ENCODE data around the gene SYCE1L.

SYCE1L gene

GRCh38 chr16:77211880-77212740, 12.9 kb downstream of the SYCE1L start:
- Histone ChIP-seq H3K79me2 (no peaks in the 10 kb centered on the region), H3K36me3 (ENCODE audit: control insufficient read depth, insufficient read depth, low read length) (no peaks in the 10 kb centered on the region), H2AFZ (peak overlapping the region; percentile 100), H3K9ac (peak overlapping the region; percentile 74), H3K4me2 (ENCODE audit: low read length) (peak overlapping the region; percentile 95), H3K27me3 (ENCODE audit: control insufficient read depth, insufficient read depth, low read length) (no peaks in the 10 kb centered on the region), H3K27ac (peak overlapping the region; percentile 82), H3K4me1 (no peaks in the 10 kb centered on the region), H3K4me3 (ENCODE audit: low read depth, low read length) (peak overlapping the region; percentile 61), H3K9me3 (ENCODE audit: control insufficient read depth, low read length) (no peaks in the 10 kb centered on the region)
- TF ChIP-seq CTCF (IDR thresholded peaks at IDR 0.05): peak; percentile 12

DNA sequence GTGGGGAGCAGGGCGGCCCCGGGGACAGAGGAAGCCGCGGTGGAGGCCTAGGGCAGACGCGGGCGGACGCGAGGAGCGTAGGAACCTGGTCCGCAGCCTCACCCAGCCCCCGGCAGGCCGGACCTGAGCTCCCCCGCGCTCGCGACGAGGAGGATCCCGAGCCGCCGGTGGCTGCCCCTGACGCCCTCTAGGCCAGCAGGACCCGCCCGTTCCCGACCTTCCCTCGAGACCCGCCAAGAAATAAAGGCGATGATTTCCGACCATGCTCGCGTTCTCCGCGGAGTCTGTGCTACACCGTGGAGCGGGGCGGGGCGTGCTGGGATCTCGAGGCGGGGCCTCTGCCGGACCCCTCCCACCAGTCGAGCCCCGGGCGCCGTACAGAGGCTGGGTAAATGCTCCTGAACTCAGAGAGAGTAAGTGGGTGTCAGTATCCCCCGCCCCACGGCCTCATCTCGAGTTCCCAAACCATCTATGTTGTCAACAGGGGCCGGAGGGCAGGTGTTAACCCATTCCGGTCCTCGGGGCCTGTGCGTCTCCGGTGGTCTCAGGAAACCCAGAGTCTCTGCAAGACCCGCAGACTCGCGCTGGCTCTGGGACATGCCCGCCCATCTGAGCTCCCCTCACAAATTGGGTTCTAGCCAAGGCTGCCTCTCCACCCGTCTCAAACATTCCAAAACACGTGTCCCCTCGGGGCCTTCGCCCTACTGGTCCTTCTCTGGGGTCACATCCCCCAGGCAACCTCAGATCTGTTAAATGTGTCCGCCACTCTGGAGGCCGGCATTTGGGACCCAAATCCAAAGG, 13.7 kb downstream of the SYCE1L start:
- H3K4me2 ChIP-seq (ENCODE audit: low read length): peak overlapping the region; percentile 95
- H3K27me3 ChIP-seq (ENCODE audit: control insufficient read depth, insufficient read depth, low read length): no peaks in the 10 kb centered on the region
- H2AFZ ChIP-seq: peak overlapping the region; percentile 100
- H3K9me3 ChIP-seq (ENCODE audit: control insufficient read depth, low read length): no peaks in the 10 kb centered on the region
- H3K9ac ChIP-seq: peak overlapping the region; percentile 74
- peak overlapping the region; percentile 61 for H3K4me3 ChIP-seq (ENCODE audit: low read depth, low read length)
- no peaks in the 10 kb centered on the region for H3K36me3 ChIP-seq (ENCODE audit: control insufficient read depth, insufficient read depth, low read length)
- H3K27ac ChIP-seq: peak overlapping the region; percentile 82
- H3K4me1 ChIP-seq: no peaks in the 10 kb centered on the region
- no peaks in the 10 kb centered on the region for H3K79me2 ChIP-seq
- no peak for TF ChIP-seq CTCF (IDR thresholded peaks at IDR 0.05)

- Histone ChIP-seq H2AFZ (no peak overlapping the region), H3K27me3 (ENCODE audit: control insufficient read depth, insufficient read depth, low read length) (no peaks in the 10 kb centered on the region), H3K9me3 (ENCODE audit: control insufficient read depth, low read length) (no peaks in the 10 kb centered on the region), H3K4me3 (ENCODE audit: low read depth, low read length) (no peak overlapping the region), H3K4me1 (no peaks in the 10 kb centered on the region), H3K27ac (no peak overlapping the region), H3K36me3 (ENCODE audit: control insufficient read depth, insufficient read depth, low read length) (no peaks in the 10 kb centered on the region), H3K9ac (no peak overlapping the region), H3K79me2 (no peaks in the 10 kb centered on the region), H3K4me2 (ENCODE audit: low read length) (no peak overlapping the region)
- no peak for TF ChIP-seq CTCF (IDR thresholded peaks at IDR 0.05)
Observed at GRCh38 chr16:77213542-77214106, 14.4 kb downstream of the SYCE1L start.

- H3K9me3 ChIP-seq (ENCODE audit: control insufficient read depth, low read length): no peaks in the 10 kb centered on the region
- no peaks in the 10 kb centered on the region for H3K4me1 ChIP-seq
- H3K27me3 ChIP-seq (ENCODE audit: control insufficient read depth, insufficient read depth, low read length): no peaks in the 10 kb centered on the region
- H3K9ac ChIP-seq: no peak overlapping the region
- no peak overlapping the region for H3K4me2 ChIP-seq (ENCODE audit: low read length)
- no peaks in the 10 kb centered on the region for H3K36me3 ChIP-seq (ENCODE audit: control insufficient read depth, insufficient read depth, low read length)
- TF ChIP-seq CTCF (IDR thresholded peaks at IDR 0.05): no peak
- no peak overlapping the region for H2AFZ ChIP-seq
- no peak overlapping the region for H3K4me3 ChIP-seq (ENCODE audit: low read depth, low read length)
- no peaks in the 10 kb centered on the region for H3K79me2 ChIP-seq
- H3K27ac ChIP-seq: no peak overlapping the region
Observed at GRCh38 chr16:77214411-77215138, 15.4 kb downstream of the SYCE1L start.

All from parathyroid adenoma (tissue), 2 donors.